Mesenchymal stem cell (in vitro differentiated cells and primary cell): ENCODE data around the gene TNPO3.
A peak's percentile ranks its signal among the peaks of the same experiment; 100 is the strongest.

Experiments
- DNase-seq: peaks from one replicate; pipeline ENCODE4 v3.0.0-alpha.2; 2013
- H2AFZ ChIP-seq: one replicate; pipeline ENCODE4 v1.6.1; 2013; ENCODE audit warnings: low read depth, mild to moderate bottlenecking, control low read depth, inconsistent platforms, low read length, moderate library complexity
- H2AK5ac ChIP-seq: 2 replicates; pipeline ENCODE4 v1.6.1; 2013; ENCODE audit warnings: low read length, moderate library complexity, mild to moderate bottlenecking, inconsistent platforms; ENCODE audit not compliant: severe bottlenecking
- H2BK120ac ChIP-seq: one replicate; pipeline ENCODE4 v1.6.1; 2013; ENCODE audit warnings: low read depth, mild to moderate bottlenecking, inconsistent platforms, low read length, moderate library complexity
- H2BK12ac ChIP-seq, 2 experiments: one replicate each; pipeline ENCODE4 v1.6.1; 2013; ENCODE audit warnings: inconsistent platforms in 2 of 2, low read length in 2 of 2, mild to moderate bottlenecking in 2 of 2, moderate library complexity in 2 of 2, control low read depth in 1 of 2
- H2BK15ac ChIP-seq: one replicate; pipeline ENCODE4 v1.6.1; 2013; ENCODE audit warnings: mild to moderate bottlenecking, low read depth, inconsistent platforms; ENCODE audit not compliant: poor library complexity, severe bottlenecking
- H2BK5ac ChIP-seq: 2 replicates; pipeline ENCODE4 v1.6.1; 2013; ENCODE audit warnings: low read depth, mild to moderate bottlenecking, low read length, control low read depth, inconsistent platforms; ENCODE audit not compliant: poor library complexity, severe bottlenecking
- H3K14ac ChIP-seq, 2 experiments: one replicate each; pipeline ENCODE4 v1.6.1; 2013; ENCODE audit warnings: inconsistent platforms in 2 of 2, low read length in 2 of 2, control low read depth in 1 of 2, mild to moderate bottlenecking in 1 of 2, moderate library complexity in 1 of 2
- H3K18ac ChIP-seq, 2 experiments: one replicate each; pipeline ENCODE4 v1.6.1; 2013; ENCODE audit warnings: inconsistent platforms in 2 of 2, low read length in 2 of 2, control low read depth in 1 of 2, low read depth in 1 of 2, mild to moderate bottlenecking in 1 of 2
- H3K23ac ChIP-seq, 2 experiments: one replicate each; pipeline ENCODE4 v1.6.1; 2013; ENCODE audit warnings: inconsistent platforms in 2 of 2, low read length in 2 of 2, mild to moderate bottlenecking in 2 of 2, moderate library complexity in 2 of 2, control low read depth in 1 of 2
- H3K27ac ChIP-seq: 2 replicates; pipeline ENCODE4 v1.5.1; 2013; ENCODE audit warnings: mild to moderate bottlenecking, moderate library complexity, low read length, control low read depth, inconsistent platforms; ENCODE audit not compliant: poor library complexity, severe bottlenecking
- H3K27me3 ChIP-seq, 2 experiments: 2 replicates each; pipeline versions ENCODE4 v1.6.1 to v1.7.0; 2013; ENCODE audit warnings: low read length in 2 of 2, mild to moderate bottlenecking in 2 of 2, moderate library complexity in 2 of 2, control low read depth in 1 of 2, inconsistent platforms in 1 of 2; ENCODE audit not compliant: control insufficient read depth in 1 of 2, insufficient read depth in 1 of 2
- H3K36me3 ChIP-seq, 2 experiments: 2 replicates each; pipeline versions ENCODE4 v1.6.1 to v1.7.0; 2013; ENCODE audit warnings: low read length in 2 of 2, control low read depth in 1 of 2, inconsistent platforms in 1 of 2, low read depth in 1 of 2, mild to moderate bottlenecking in 1 of 2; ENCODE audit not compliant: insufficient read depth in 2 of 2, control insufficient read depth in 1 of 2
- H3K4ac ChIP-seq, 2 experiments: one replicate each; pipeline ENCODE4 v1.6.1; 2013; ENCODE audit warnings: inconsistent platforms in 2 of 2, low read length in 2 of 2, mild to moderate bottlenecking in 2 of 2, moderate library complexity in 2 of 2, control low read depth in 1 of 2, low read depth in 1 of 2
- H3K4me1 ChIP-seq: 2 replicates; pipeline ENCODE4 v1.6.1; 2013; ENCODE audit warnings: low read depth, low read length, control low read depth; ENCODE audit not compliant: control insufficient read depth, insufficient read depth
- H3K4me2 ChIP-seq: 2 replicates; pipeline ENCODE4 v1.6.1; 2013; ENCODE audit warnings: low read length, mild to moderate bottlenecking, inconsistent platforms; ENCODE audit not compliant: poor library complexity, severe bottlenecking
- H3K4me3 ChIP-seq, 2 experiments: 2 replicates each; pipeline versions ENCODE4 v1.5.1 to v1.7.0; 2013; ENCODE audit warnings: low read length in 2 of 2, mild to moderate bottlenecking in 2 of 2, control low read depth in 1 of 2, low read depth in 1 of 2; ENCODE audit not compliant: insufficient read depth in 1 of 2
- H3K79me1 ChIP-seq: replicated peaks from 2 replicates; pipeline ENCODE4 v1.6.1; 2013; ENCODE audit warnings: mild to moderate bottlenecking, control low read depth, low read length, inconsistent platforms; ENCODE audit not compliant: poor library complexity, severe bottlenecking
- H3K9ac ChIP-seq: 2 replicates; pipeline ENCODE4 v1.7.0; 2013; ENCODE audit warnings: mild to moderate bottlenecking, low read length, moderate library complexity
- H3K9me3 ChIP-seq: 2 replicates; pipeline ENCODE4 v1.7.0; 2013; ENCODE audit warnings: mild to moderate bottlenecking, low read length; ENCODE audit not compliant: control insufficient read depth
- H4K8ac ChIP-seq: one replicate; pipeline ENCODE4 v1.6.1; 2013; ENCODE audit warnings: inconsistent platforms, mild to moderate bottlenecking, low read length, moderate library complexity
- H4K91ac ChIP-seq: one replicate; pipeline ENCODE4 v1.6.1; 2013; ENCODE audit warnings: mild to moderate bottlenecking, low read length, inconsistent platforms
- WGBS: methylation state at CpG from one replicate; pipeline ENCODE4 v1.1.7; 2013; ENCODE audit warnings: mixed read lengths; 5-methylcytosine and 5-hydroxymethylcytosine counted together

TNPO3 gene

GRCh38 chr7:129074361-129074871, 19.5 kb upstream of the TNPO3 start:
- Histone ChIP-seq H3K27me3 (peaks cover 0 to 22% of the 10 kb centered on the region in 2 experiments), H3K18ac (no peak overlapping the region), H3K4me2 (no peak overlapping the region), H3K36me3 (no peaks in the 10 kb centered on the region), H3K9me3 (no peaks in the 10 kb centered on the region), H3K4me3 (no peak overlapping the region), H3K9ac (no peak overlapping the region), H3K27ac (no peak overlapping the region), H3K79me1 (no peaks in the 10 kb centered on the region), H3K23ac (no peak overlapping the region), H3K14ac (no peak overlapping the region), H2BK15ac (no peak overlapping the region), H4K8ac (no peak overlapping the region), H3K4me1 (no peaks in the 10 kb centered on the region), H4K91ac (no peak overlapping the region), H2BK12ac (no peak overlapping the region), H2AK5ac (no peak overlapping the region), H2AFZ (no peak overlapping the region), H3K4ac (no peak overlapping the region), H2BK120ac (no peak overlapping the region), H2BK5ac (no peak overlapping the region)
- DNase-seq, result no peak
- WGBS, result 100% methylated on average over 1 of the region's 1 CpG

- Histone ChIP-seq H4K91ac (no peak overlapping the region), H3K79me1 (no peaks in the 10 kb centered on the region), H2AK5ac (no peak overlapping the region), H4K8ac (no peak overlapping the region), H3K18ac (no peak overlapping the region), H3K4me3 (no peak overlapping the region), H2BK15ac (no peak overlapping the region), H2BK5ac (no peak overlapping the region), H3K4me1 (no peaks in the 10 kb centered on the region), H3K27ac (no peak overlapping the region), H3K9me3 (no peaks in the 10 kb centered on the region), H3K36me3 (no peaks in the 10 kb centered on the region), H3K4ac (no peak overlapping the region), H3K27me3 (peaks cover 0 to 21% of the 10 kb centered on the region in 2 experiments), H3K4me2 (no peak overlapping the region), H3K23ac (no peak overlapping the region), H2BK120ac (no peak overlapping the region), H2AFZ (no peak overlapping the region), H2BK12ac (no peak overlapping the region), H3K9ac (no peak overlapping the region), H3K14ac (no peak overlapping the region)
- WGBS, result 82% methylated on average over 4 of the region's 4 CpGs
- no peak for DNase-seq
These were observed 18.8 kb upstream of the TNPO3 start for GRCh38 chr7:129073738-129074137.

DNA sequence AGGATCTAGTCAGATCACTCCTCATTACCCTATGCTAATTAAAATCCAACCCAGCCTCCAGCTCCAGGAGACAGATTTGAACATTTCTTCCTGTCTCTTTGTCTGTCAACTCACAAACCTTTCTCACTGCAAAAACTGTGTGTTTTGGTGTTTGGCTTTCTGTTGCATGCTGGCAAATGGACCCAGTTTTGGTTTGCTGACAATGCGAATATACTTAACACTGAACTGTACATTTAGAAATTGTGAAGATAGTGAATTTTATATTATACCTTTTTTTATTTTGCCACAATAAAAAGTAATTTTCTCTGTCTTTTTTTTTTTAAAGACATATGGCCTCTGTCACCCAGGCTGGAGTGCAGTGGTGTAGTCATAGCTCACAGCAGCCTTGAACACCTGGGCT, 18.3 kb upstream of the TNPO3 start:
- no peak overlapping the region for H2BK12ac ChIP-seq

DNA sequence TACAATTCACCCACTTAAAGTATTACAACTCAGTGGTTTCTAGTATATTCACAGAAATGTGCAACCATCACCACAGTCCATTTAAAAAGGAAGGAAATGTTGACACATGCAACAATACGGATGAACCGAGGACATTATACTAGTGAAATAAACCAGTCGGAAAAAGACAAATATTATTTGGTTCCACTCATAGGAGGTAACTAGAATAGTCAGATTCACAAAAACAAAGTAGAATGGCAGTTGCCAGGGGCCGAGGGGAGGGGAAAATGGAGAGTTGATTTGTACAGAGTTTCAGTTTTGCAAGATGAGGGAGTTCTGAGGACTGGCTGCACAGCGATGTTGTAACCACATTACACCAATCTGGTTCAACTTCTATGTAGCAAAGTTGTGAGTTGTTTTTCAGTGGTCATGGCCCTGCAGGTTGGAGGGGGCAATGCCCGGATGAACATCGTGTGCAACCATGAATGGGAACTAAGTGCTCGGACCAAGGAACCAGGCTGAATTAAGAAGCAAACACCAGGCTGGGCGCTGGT, 17.6 kb upstream of the TNPO3 start:
- Histone ChIP-seq H3K9me3 (no peaks in the 10 kb centered on the region), H2BK120ac (no peak overlapping the region), H2BK5ac (no peak overlapping the region), H3K9ac (no peak overlapping the region), H3K27ac (no peak overlapping the region), H4K8ac (peak overlapping the region; percentile 41), H3K27me3 (peaks cover 0 to 15% of the 10 kb centered on the region in 2 experiments), H3K4ac (no peak overlapping the region), H3K4me1 (no peaks in the 10 kb centered on the region), H3K79me1 (no peaks in the 10 kb centered on the region), H3K18ac (no peak overlapping the region), H2BK12ac (no peak overlapping the region), H2AK5ac (no peak overlapping the region), H4K91ac (no peak overlapping the region), H3K4me3 (no peak overlapping the region), H3K23ac (no peak overlapping the region), H2BK15ac (no peak overlapping the region), H3K36me3 (no peaks in the 10 kb centered on the region), H2AFZ (no peak overlapping the region), H3K4me2 (no peak overlapping the region), H3K14ac (no peak overlapping the region)
- DNase-seq, result no peak
- WGBS, result 96% methylated on average over 8 of the region's 9 CpGs

More for the DNA sequence above, 18.3 kb upstream of the TNPO3 start:
- Histone ChIP-seq H3K9ac (no peak overlapping the region), H3K27ac (no peak overlapping the region), H3K14ac (no peak overlapping the region), H2AFZ (no peak overlapping the region), H2BK15ac (no peak overlapping the region), H3K4ac (no peak overlapping the region), H3K4me1 (no peaks in the 10 kb centered on the region), H2AK5ac (no peak overlapping the region), H4K91ac (no peak overlapping the region), H3K9me3 (no peaks in the 10 kb centered on the region), H3K36me3 (no peaks in the 10 kb centered on the region), H3K79me1 (no peaks in the 10 kb centered on the region), H3K27me3 (peaks cover 0 to 16% of the 10 kb centered on the region in 2 experiments), H2BK5ac (no peak overlapping the region), H3K4me3 (no peak overlapping the region), H3K4me2 (no peak overlapping the region), H4K8ac (no peak overlapping the region), H2BK120ac (no peak overlapping the region), H3K18ac (no peak overlapping the region), H3K23ac (no peak overlapping the region)
- no peak for DNase-seq
- no CpG with 5 or more reads among the region's 1 CpG for WGBS
